Astrocyte of the cerebellum (primary cell): ENCODE measurements around the gene RBBP5.

Experiments used
- DNase-seq: peaks from one replicate; pipeline ENCODE4 v3.0.0-alpha.2; 2011; ENCODE audit warnings: low read depth
- H3K4me3 ChIP-seq: 2 replicates; pipeline ENCODE4 v1.5.1; 2011; ENCODE audit warnings: mild to moderate bottlenecking, low read depth, low read length, moderate library complexity
- CTCF ChIP-seq: IDR thresholded peaks from 2 replicates; pipeline ENCODE4 v1.5.1; 2012; ENCODE audit warnings: low read length, low read depth, moderate library complexity, mild to moderate bottlenecking; ENCODE audit errors: missing control alignments
- in situ Hi-C: cut with HindIII; loops from 2 replicates; pipeline ENCODE4 v1.10.0; 2017; ENCODE audit warnings: low sequenced_read_pairs

Gene RBBP5

GRCh38 chr1:205043866-205044265 is 77.9 kb downstream of the RBBP5 start:
- no peak for TF ChIP-seq CTCF
- H3K4me3 ChIP-seq: no peak overlapping the region
- no peak for DNase-seq
- in situ Hi-C loops: no loop called here

- no peak within 1 kb of the TSS for H3K4me3 ChIP-seq
- DNase-seq: no peak
- in situ Hi-C loops: no loop called here
- no peak for TF ChIP-seq CTCF
Observed at GRCh38 chr1:205042911-205043806, 78.6 kb downstream of the RBBP5 start, which contains the start of gene CNTN2. TSS of gene CNTN2 (plus strand) at chr1:205043212. CDS start at chr1:205053186, 9,974 bp downstream.

DNA sequence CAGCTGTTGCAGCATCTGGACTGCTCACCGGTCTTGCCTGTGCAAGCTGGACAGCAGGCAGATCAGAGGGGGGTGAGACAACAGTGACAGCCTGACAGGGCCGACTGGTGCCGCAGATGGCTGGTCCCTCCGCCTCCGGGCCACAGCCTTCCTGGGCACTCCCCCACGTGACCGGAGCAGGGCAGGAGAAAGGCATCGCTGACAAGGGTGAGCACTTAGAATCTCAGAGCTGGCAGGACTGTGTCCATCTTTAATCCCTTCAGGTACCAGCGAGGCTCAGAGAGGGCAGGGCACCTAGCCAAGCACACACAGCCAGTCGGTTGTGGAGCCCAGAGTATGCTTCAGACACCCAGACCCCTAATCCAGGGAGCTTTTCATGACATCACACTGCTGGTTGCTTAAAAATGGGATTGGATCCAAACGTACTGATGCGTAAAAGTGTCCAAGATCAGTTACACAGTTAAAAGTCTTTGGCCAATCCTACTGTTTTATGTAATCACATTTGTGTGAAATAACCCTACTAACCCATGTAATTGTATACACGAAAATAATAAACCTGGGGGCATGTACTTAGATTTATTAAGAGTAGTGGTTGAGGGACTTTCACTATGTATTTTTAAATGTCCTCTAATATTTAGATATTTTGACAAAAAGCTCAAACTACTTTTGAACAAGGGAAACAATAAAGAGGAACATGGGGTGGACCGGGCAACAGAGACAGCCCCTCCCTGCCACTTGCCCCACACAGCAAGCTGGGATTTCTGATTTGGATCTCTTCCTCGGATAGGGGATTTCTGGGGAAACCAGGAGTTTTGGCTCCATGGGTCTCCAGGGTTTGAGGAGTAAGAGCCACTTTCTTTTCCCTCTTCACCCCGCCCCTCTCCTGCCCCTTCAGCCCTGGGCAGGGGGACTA is 79.5 kb downstream of the RBBP5 start:
- TF ChIP-seq CTCF: no peak
- H3K4me3 ChIP-seq: no peak overlapping the region
- in situ Hi-C loops: no loop called here
- DNase-seq: no peak

DNA sequence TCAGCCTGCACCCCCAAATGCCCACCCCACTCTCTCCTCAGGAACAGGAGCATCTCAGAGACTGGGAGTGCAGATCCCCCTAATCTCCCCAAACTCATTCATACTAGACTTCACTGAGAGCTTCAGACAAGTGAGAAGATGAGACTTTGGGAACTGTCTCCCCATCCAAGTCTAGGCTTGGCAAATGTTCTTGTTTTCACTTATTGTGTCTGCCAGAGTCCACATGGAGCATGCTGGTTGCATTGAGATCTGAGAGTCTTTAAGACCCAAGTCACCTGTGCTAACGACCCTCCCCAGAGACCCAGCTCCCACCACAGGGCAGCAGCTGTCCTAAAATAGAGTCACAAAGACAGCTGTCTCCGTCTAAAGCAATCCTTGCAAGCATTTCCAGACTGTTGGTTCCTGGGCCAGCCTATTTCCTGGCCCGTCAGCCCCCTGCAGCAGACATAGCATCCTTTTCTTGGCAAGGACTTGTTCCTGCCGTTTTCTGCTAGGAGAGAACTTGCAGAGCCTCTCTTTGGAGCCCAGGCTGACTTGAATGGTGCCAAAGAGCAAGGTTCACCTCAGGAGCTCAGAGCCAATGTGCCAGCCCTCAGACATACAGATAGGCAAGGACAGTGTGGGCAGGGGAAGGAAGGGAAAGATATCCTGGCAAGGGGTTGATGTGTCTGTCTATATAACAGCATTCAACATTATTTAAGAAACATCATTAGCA is 80.6 kb downstream of the RBBP5 start:
- TF ChIP-seq CTCF: no peak
- no peak for DNase-seq
- in situ Hi-C loops: no loop called here
- no peak overlapping the region for H3K4me3 ChIP-seq

GRCh38 chr1:205038132-205038786 is 83.5 kb downstream of the RBBP5 start:
- in situ Hi-C loops: no loop called here
- no peak overlapping the region for H3K4me3 ChIP-seq
- TF ChIP-seq CTCF: no peak
- DNase-seq: no peak
